Parathyroid adenoma (tissue), 2 donors: ENCODE data around the gene DNAJB13.
"Not testable (repeated sequence)": the region's sequence is repeated elsewhere in the genome, so short reads cannot be mapped to it uniquely, and the experiment has no call there.

ENCODE experiments used
- H2AFZ ChIP-seq: fragments of 300-600 bp; sonication (generic); one replicate; pipeline ENCODE4 v1.7.0; 2017; ENCODE audit warnings: antibody characterized with exemption, mild to moderate bottlenecking
- H3K27ac ChIP-seq: fragments of 300-600 bp; sonication (generic); one replicate; pipeline ENCODE4 v1.7.0; 2017
- H3K27me3 ChIP-seq: fragments of 300-600 bp; sonication (generic); one replicate; pipeline ENCODE4 v1.7.0; 2017; ENCODE audit warnings: low read length; ENCODE audit not compliant: control insufficient read depth, insufficient read depth
- H3K36me3 ChIP-seq: fragments of 300-600 bp; sonication (generic); one replicate; pipeline ENCODE4 v1.7.0; 2017; ENCODE audit warnings: low read length; ENCODE audit not compliant: control insufficient read depth, insufficient read depth
- H3K4me1 ChIP-seq: fragments of 300-600 bp; sonication (generic); one replicate; pipeline ENCODE4 v1.7.0; 2017; ENCODE audit warnings: control low read depth
- H3K4me2 ChIP-seq: fragments of 300-600 bp; sonication (generic); one replicate; pipeline ENCODE4 v1.7.0; 2017; ENCODE audit warnings: low read length
- H3K4me3 ChIP-seq: fragments of 300-600 bp; sonication (generic); one replicate; pipeline ENCODE4 v1.7.0; 2017; ENCODE audit warnings: low read depth, low read length
- H3K79me2 ChIP-seq: fragments of 300-600 bp; sonication (generic); one replicate; pipeline ENCODE4 v1.7.0; 2017; ENCODE audit warnings: control low read depth
- H3K9ac ChIP-seq: fragments of 300-600 bp; sonication (generic); one replicate; pipeline ENCODE4 v1.7.0; 2017; ENCODE audit warnings: mild to moderate bottlenecking
- H3K9me3 ChIP-seq: fragments of 300-600 bp; sonication (generic); one replicate; pipeline ENCODE4 v1.7.0; 2017; ENCODE audit warnings: low read length; ENCODE audit not compliant: control insufficient read depth
- CTCF ChIP-seq: fragments of 300-600 bp; sonication (generic); IDR thresholded peaks from one replicate; pipeline ENCODE4 v1.7.0; 2017; ENCODE audit warnings: antibody characterized with exemption, mild to moderate bottlenecking
- donor health status: primary hyperparathyroidism.

DNAJB13 gene

GRCh38 chr11:73931951-73932350, 18.9 kb upstream of the DNAJB13 start:
- H3K9ac ChIP-seq, result no peak overlapping the region
- no peak overlapping the region for H3K4me3 ChIP-seq
- H3K27me3 ChIP-seq, result no peaks in the 10 kb centered on the region
- H3K9me3 ChIP-seq, result no peaks in the 10 kb centered on the region
- no peak overlapping the region for H3K27ac ChIP-seq
- H3K4me1 ChIP-seq, result no peaks in the 10 kb centered on the region
- no peak overlapping the region for H3K4me2 ChIP-seq
- no peak for TF ChIP-seq CTCF
- H3K36me3 ChIP-seq, result no peaks in the 10 kb centered on the region
- no peaks in the 10 kb centered on the region for H3K79me2 ChIP-seq
- no peak overlapping the region for H2AFZ ChIP-seq

GRCh38 chr11:73932781-73933180, 18.0 kb upstream of the DNAJB13 start:
- no peaks in the 10 kb centered on the region for H3K9me3 ChIP-seq
- no peak for TF ChIP-seq CTCF
- H3K9ac ChIP-seq, result no peak overlapping the region
- no peaks in the 10 kb centered on the region for H3K4me1 ChIP-seq
- no peak overlapping the region for H3K4me2 ChIP-seq
- no peaks in the 10 kb centered on the region for H3K27me3 ChIP-seq
- no peak overlapping the region for H3K4me3 ChIP-seq
- H3K27ac ChIP-seq, result no peak overlapping the region
- no peak overlapping the region for H2AFZ ChIP-seq
- no peaks in the 10 kb centered on the region for H3K79me2 ChIP-seq
- no peaks in the 10 kb centered on the region for H3K36me3 ChIP-seq

- H3K4me2 ChIP-seq, H3K79me2 ChIP-seq, H3K4me1 ChIP-seq, H2AFZ ChIP-seq, H3K36me3 ChIP-seq, H3K27ac ChIP-seq, H3K27me3 ChIP-seq, H3K4me3 ChIP-seq, H3K9me3 ChIP-seq, H3K9ac ChIP-seq: not testable (repeated sequence)
These were observed 14.8 kb upstream of the DNAJB13 start for GRCh38 chr11:73936047-73936446.

GRCh38 chr11:73939096-73939495, 11.7 kb upstream of the DNAJB13 start:
- no peak for TF ChIP-seq CTCF
- Histone ChIP-seq H3K9me3 (no peaks in the 10 kb centered on the region), H3K4me2 (no peak overlapping the region), H3K4me3 (no peak overlapping the region), H3K36me3 (no peaks in the 10 kb centered on the region), H2AFZ (no peak overlapping the region), H3K9ac (no peak overlapping the region), H3K79me2 (no peaks in the 10 kb centered on the region), H3K27ac (no peak overlapping the region), H3K4me1 (no peaks in the 10 kb centered on the region), H3K27me3 (no peaks in the 10 kb centered on the region)

- H3K36me3 ChIP-seq, result no peaks in the 10 kb centered on the region
- H3K9ac ChIP-seq, result no peak overlapping the region
- H2AFZ ChIP-seq, result no peak overlapping the region
- no peak overlapping the region for H3K27ac ChIP-seq
- no peaks in the 10 kb centered on the region for H3K79me2 ChIP-seq
- no peaks in the 10 kb centered on the region for H3K9me3 ChIP-seq
- H3K4me2 ChIP-seq, result no peak overlapping the region
- no peak for TF ChIP-seq CTCF
- H3K27me3 ChIP-seq, result no peaks in the 10 kb centered on the region
- no peaks in the 10 kb centered on the region for H3K4me1 ChIP-seq
- H3K4me3 ChIP-seq, result no peak overlapping the region
These were observed 9.8 kb upstream of the DNAJB13 start for GRCh38 chr11:73940801-73941570.
